OCI-M2 (cell line): ENCODE data around the gene IBTK.
A peak's percentile ranks its signal among the peaks of the same experiment; 100 is the strongest.
"Not testable (repeated sequence)": the region's sequence is repeated elsewhere in the genome, so short reads cannot be mapped to it uniquely, and the experiment has no call there.

Experiments used
- DNase-seq: peaks from one replicate; lab custom pipeline; 2025; ENCODE audit not compliant: unreplicated experiment; lab: John Stamatoyannopoulos, UW

IBTK gene

DNA sequence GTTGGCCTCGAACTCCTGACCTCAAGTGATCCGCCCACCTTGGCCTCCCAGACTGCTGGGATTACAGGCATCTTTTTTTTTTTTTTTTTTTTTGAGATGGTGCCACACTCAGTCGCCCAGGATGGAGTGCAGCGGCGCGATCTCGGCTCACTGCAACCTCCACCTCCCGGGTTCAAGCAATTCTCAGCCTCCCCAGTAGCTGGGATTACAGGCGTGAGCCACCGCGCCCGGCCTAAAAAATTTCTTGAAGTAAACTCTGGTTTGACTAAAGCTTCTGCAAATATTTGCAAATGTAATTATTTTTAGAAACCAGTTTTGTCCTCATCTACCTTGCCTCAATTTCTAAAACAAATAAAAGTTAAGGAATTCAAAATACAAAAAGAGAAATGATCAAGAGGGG is 1.2 kb downstream of the IBTK start:
- no peak for DNase-seq

DNA sequence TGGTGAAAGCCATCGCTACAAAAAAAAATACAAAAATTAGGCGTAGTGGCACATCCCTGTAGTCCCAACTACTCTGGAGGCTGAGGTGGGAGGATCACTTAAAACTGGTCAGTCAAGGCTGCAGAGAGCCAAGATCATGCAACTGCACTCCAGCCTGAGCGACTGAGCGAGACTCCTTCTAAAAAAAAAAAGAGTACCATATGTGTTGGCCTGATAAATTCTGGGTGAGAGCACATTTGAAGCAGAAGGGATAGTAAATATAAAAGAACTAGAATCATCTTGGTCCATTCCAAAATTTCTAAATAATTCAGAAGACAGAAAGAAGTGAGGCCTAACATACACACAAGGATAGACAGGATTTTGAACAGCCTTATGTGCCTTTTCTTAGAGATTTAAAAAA is 2.2 kb downstream of the IBTK start:
- DNase-seq = no peak

DNA sequence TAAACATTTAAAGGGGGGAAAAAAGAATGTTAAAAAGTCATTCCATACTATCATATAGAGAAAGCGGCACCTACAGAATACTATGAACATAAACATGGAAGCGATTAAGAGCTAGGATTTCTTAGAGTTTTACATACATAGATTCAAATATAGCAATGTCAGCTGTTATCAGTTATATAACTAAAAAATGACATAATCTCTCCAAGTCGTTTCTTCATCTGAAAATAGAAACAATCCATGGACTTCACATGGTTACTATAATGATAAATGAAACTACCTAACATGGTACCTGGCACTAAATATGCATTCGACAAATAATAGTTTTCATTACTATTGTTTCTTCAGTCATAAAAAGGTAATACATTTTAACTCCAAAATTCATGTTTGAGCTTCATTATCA is 3.7 kb downstream of the IBTK start:
- no peak for DNase-seq

DNA sequence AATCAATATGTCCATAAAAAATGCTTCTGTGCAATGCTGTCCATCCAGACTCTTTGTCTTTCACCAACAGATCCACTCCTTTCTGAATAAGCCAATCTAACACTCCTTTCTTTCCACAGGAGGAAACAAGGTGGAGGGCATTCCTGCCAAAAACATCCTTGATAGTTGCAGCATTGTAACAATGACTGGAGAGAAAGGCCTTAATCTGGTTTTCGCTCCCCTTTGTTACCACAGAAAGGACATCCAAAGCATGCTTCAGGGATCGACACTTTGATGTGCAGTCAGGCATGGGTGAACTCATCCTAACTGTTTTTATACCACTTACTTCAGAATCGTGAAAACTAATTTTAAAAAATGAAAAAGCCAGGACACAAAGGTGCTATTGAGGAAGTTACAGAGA is 7.4 kb downstream of the IBTK start:
- DNase-seq = no peak

DNA sequence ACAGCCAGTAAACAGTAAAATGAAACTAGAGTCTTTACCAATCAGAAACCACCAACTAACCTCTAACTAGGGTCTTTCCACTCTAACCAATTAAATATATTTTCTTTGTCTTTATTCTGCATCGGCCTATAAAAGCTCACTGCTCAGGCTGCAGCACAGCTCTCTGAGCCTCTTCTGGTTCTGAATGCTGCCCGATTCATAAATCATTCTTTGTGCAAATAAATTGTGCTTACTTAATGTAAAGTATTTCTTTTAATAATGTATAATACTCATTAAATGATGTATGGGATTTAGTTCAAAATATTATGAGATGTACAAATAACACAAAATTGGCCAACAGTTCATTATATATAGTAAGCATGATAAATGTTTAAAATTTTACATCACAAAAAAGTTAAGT is 7.9 kb downstream of the IBTK start:
- DNase-seq = no peak

DNA sequence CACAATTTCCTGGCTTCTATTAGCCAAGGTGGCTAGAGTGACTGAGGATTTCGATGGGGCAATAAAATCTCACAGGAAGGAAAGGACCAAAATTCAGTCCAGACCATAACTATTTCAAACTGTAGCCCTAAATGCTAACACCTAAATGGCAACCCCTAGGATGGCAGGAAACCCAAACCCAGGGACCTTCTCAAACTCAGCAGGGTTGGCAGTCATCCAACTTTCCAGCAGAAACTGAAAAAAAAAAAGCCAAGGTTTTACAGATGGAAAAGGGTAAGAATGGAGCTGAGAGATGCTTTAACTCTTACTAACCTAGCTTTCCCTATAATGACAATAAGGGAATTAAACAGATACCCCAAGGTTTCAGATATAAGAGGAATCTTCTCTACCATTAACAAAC is 10.5 kb downstream of the IBTK start:
- DNase-seq = no peak

DNA sequence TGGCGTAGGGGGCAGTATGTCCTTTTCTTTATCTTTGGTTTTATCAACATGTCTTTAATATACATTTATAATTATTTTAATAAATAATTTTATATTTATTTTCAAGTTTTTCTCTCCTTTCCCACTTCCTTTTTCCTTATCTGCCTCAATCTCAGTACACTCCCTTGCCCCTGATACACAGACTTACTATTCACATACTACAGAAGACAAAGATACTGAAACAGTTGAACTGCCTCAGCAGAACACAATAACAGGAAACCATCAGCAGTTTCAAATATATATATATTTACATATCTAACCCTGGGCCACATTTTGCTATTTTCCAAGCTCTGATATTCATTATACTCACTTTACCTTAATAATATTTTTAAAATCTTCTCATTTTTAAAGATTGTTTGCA is 19.8 kb downstream of the IBTK start:
- no peak for DNase-seq

DNA sequence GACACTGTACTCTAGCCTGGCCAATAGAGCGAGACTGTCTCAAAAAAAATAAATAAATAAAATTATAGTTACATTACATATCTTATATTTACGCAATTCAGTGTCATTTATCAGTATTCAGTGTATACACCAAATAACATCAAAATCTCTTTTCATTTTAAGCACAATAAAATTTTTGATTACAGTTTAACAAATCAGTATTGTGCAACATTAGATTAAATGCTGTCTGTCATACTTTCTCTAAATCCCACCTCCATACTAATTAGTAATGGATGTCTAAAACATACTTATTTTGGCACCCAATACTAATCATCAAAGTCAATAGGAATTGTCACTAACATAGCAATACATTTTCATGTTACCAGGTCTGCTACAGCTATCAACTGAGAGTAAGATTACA is 27.4 kb downstream of the IBTK start:
- no peak for DNase-seq

DNA sequence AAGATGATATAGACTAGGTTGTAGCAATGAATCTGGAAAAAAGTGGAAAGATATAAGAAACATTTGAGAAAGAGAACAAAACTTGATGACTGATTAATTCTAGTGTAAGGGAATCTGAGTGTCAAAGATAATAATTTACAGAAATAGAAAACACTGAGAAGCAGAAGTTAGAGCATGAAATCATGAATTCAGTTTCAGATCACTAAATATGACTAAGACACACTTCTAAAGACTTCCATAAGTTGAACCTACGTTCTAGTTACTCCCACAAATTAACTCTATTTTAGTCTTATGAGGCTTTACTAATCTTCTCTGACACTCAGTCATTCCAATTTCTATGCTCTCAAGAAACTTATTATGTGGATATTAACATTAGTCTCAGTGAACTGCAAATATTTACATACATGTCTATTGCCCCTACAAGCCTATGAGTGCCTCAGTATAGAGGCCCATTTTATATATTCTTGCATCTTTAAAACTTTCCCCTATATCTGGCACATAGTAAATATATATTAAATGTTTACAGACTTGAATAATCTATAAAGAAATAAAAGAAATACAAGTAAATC is 30.4 kb downstream of the IBTK start:
- no peak for DNase-seq

DNA sequence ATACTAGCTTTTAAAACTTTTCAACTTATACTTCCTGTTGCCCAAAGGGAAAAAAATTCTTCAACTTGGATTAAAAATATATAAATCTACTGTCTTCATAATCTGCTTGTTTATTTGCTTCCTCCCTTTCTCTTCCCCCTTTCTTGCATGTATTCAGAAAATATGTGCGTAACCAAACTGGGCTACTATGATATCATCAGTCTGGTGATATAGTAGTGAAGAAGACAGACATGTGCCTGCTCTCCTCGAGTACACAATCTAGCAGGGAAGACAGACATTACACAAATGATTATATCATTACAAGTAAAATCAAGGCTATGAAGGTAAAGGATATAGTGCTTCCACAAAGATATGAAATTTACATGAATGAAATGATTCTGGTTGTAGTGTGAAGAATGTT is 31.0 kb downstream of the IBTK start:
- no peak for DNase-seq

DNA sequence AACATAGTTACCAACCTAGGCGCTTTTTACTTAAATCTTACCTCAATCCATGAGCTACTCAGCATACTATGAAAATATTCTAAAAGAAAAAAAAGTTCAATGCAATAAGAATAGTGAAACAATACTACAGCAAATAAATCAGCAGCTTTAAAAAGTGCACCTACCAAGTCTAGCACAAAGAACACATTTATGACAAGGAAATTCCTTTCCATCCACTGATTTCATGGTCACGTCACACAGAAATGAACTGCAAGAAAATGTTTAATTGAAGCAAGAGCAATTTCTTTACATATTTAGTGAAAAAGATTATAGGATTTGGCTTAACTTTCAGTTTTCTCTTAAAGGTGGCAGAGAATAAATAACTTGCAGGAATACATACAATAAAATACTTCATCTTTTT is 36.2 kb downstream of the IBTK start:
- no peak for DNase-seq

DNA sequence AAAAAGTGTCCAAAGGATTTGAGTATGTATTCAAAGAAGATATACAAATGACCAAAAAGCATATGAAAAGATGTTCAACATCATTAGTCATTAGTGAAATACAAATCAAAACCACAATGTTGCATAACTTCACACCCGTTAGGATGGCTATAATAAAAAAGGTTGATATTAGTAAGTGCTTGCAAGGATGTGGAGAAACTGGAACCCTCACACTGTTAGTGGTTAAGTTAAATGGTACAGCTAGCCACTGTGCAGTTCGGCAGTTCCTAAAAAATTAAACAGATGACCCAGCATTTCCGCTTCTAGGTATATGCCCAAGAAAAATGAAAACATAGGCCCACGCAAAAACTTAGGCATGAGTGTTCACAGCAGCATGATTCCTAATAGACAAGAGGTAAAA is 38.6 kb downstream of the IBTK start:
- DNase-seq = no peak

DNA sequence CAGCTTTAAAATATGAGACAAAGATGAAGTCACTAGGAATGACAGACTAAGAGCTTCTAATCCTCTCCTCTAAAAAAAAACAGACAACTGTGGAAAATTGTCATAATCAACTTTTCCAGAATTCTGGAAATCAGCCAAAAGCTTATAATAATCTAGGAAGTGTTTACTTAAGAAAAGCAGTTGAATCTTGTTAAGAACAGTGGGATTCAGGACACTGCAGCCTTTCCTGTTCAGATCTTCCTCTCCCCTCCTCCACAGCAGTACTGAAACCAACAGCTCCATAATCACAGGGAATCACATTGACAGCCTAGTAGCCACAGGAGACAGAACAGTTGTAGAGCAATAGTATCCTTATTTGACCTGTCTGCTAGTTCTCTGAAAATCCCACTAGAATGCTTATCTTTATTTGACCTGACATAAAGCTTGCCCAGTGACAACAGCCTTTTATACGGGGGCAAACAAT is 41.6 kb downstream of the IBTK start:
- DNase-seq = peak; percentile 86

DNA sequence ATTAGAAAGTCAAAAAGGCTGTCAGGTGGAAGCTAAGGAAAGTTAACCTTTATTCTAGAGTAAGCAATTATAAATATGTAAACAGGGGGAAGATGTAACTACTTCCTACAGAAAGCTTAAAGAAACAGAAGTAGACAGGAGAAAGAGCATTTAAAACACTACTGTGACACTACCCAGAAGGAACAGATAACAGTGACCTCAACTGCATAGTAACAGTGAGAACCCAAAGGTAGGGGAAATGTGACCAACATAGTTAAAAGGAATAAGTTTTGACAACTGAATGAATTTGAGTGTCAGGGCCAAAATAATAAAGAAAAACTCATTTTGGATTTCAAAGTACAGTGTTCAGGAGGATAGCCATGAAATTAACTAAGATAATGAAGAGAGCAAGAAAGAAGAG is 43.5 kb downstream of the IBTK start:
- DNase-seq = no peak

DNA sequence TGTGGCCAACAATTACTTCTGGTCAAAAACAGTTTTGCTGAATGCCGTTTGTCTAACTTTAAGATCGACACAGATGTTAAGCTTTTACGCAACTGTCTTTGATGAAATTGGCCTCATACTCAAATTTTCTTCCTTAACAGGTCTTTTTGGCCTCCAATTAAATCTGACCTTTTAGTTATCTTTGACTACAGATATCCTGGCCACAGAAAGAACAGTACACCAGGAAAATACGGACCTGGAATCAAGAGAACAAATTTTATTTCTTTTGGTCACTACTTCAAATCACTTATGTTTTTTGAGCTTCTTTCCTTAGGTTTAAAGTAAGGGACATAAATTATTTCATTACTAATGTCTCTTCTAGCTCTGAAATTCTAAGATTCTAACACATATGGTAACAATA is 49.8 kb downstream of the IBTK start:
- no peak for DNase-seq

DNA sequence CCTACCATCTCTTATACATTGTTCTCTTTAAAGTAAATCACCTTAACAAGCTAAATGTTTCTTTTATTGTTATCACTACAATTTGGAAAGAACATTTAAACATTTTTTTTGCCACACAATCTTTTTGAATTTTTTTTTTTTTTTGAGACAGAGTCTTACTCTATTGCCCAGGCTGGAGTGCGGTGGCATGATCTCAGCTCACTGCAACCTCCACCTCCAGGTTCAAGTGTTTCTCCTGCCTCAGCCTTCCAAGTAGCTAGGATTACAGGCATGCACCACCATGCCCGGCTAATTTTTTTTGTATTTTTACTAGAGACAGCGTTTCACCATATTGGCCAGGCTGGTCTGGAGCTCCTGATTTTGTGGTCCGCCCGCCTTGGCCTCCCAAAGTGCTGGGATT is 50.3 kb downstream of the IBTK start:
- not testable (repeated sequence) for DNase-seq

DNA sequence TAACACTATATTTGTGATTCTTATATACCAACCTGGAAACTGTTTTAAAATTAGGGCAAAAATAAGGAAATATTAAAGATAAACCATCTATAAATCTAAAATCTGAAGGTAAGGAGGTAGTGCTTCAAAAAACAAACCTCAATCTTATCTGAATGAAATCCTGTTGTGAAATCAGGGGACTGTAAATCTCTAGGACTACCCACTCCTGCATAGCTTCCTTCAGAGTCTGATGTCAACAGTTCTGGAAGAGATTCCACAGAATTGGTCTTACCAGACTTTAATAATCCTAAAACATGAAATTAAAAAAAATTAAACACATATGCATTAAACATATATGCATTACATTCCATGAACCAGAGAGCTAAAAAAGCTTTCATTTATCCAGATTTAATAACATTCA is 51.4 kb downstream of the IBTK start:
- no peak for DNase-seq

DNA sequence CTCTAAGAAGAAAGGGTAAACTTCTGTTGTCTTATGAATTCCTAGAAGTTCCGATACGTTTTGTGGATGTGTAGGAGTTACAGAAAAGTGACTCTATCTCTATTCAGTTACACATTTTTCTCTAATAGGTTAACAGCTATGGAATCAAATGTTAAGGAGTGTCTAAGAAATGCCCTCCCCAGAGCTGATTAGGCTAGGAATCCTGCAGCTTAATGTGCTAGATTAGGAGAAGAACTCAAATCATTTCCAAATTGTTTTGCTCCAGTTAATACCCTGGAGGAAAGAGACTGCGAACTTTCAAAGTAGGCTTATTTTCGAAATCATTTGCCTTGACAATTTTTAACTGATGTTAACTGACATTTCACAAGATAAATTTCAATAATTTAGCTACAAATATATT is 51.9 kb downstream of the IBTK start:
- no peak for DNase-seq

DNA sequence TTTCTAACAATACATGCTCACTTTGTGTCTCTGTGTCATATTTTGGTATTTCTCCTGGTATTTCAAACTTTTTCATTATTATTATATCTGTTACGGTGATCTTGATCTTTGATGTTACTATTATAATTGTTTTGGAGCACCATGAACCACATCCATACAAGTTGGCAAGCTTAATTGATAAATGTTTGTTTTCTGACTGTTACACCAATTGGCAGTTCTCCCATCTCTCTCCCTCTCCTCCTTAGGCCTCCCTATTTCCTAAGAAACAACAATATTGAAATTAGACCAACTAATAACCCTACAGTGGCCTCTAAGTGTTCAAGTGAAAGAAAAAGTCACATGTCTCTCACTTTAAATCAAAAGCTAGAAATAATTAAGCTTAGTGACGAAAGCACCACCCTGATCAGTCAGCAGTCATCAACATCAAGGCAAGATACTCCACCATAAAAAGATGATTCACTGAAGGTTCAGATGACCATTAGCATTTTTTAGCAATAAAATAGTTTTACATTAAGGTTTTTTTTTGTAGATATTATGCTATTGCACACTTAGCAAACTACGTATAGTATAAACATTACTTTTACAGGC is 61.5 kb downstream of the IBTK start:
- no peak for DNase-seq

DNA sequence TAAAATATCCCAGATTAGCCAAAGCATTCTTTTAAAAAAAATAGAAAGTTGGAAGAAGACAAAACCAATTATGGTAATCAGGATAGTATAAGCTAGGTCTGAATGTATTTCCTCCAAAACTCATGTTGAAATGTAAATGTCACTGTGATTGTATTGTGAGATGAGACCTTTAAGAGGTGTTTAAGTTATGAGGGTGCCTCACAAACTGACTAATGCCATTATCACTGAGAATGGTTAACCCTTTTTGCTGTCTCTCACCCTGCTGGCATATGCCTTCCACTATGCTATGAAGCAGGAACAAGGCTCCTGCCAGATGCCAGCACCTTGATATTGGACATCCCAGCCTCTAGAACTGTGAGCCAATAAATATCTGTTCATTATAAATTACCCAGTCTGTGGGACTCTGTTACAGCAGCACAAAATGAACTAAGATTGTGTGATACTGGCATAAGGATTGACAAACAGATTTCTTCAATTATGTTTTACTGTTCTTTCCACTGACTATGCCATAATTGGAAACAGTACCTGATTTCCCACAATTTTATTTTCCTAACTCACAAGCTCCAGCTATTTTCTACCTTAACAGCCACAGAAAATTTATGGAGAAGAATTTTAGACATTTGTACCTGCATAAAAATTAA is 63.8 kb downstream of the IBTK start:
- DNase-seq = no peak

DNA sequence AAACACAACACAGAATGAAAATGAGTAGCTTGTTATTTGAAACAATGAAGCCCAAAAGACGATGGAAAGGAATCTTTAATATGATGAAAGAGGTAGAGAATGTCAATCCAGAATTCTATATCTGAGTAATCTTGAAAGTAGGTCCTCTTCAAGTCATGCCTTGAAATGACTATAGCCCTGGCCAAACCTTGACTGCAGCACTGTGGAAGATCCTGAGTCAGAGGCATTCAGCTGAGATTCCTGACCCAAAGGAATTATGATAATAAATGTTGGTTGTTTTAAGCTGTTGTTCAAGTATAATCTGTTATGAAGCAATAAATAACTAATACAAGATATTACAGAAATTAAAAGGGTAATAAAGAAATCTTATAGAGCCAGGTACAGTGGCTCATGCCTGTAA is 64.8 kb downstream of the IBTK start:
- DNase-seq = no peak

DNA sequence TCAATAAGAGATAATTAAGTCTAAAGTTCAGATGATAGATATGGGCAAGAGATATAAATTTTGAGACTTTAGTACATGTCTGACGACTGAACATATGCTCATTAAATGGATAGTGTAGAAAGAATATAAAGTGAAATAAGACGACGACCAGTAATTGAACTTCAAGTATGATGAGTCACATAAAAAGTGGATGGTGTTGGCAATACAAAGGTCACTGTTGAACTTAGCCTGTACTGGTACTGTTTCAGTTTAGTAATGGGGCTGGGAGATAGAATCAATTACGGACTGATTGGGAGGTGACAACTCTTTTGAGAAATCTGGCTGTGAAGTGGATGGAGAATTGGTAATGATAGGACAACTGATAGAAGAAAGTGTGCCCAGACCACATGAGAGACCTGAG is 68.1 kb downstream of the IBTK start:
- DNase-seq = no peak

DNA sequence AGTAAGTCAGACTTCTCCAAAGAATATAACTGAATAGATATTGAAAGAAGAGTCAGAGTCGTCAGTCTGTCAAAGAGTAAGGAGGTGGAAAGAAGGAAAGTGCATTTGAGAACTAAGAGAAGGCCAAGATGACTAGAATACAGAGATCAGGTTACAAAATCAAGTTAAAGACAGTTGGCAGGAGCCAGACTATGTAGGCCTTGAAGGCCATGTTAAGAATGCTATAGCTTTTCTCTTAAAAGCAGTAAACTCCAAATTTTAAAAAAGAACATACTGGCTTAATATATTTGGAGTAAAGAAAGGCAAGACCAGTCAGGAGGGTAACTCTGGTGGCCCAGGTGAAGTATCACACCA is 68.8 kb downstream of the IBTK start:
- DNase-seq = no peak
